Occipital lobe (tissue), 2 donors: ENCODE results near the gene PIGR. TPM values are rescaled to one million over a fixed set of nuclear protein-coding genes. Genes with fewer than 3 reads are reported as not detected.
A peak's percentile ranks its signal among the peaks of the same experiment; 100 is the strongest.
"Not testable (repeated sequence)": the region's sequence is repeated elsewhere in the genome, so short reads cannot be mapped to it uniquely, and the experiment has no call there.

Experiments
- DNase-seq: peaks from one replicate; lab custom pipeline; 2025; lab: John Stamatoyannopoulos, UW
- total RNA-seq: library from RNA; depleted of rRNA; stranded (reverse); fragments of >200 nt; gene quantifications from one replicate; pipeline ENCODE4 v1.2.3, GENCODE V29; 2014

PIGR gene
- total RNA-seq, 1 donor from 2014 or later = not detected

GRCh38 chr1:206935491-206936067 is 10.7 kb downstream of the PIGR start:
- DNase-seq = no peak

GRCh38 chr1:206933333-206933945 is 12.8 kb downstream of the PIGR start:
- DNase-seq = no peak

- no peak for DNase-seq
These were observed 14.1 kb downstream of the PIGR start for GRCh38 chr1:206932177-206932576.

DNA sequence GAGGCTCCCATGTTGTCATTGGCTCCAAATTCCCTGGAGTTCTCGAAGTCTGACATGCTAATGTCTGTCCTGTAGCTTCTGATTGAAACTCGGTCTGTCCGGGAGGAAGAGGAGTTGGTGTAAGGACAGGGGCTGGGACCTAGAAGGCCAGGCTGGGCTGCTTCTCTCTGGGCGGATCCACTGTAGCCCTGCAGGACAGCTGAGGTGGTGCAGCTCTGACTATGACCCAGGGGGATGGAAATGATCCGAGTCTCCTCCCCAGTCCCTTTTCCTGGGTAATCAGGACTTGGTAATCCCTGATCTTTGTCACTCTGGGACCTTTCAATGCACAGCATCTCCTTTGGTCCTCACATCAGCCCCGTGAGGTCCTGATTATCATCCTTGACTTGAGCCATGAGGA is 14.6 kb downstream of the PIGR start:
- DNase-seq = no peak

DNA sequence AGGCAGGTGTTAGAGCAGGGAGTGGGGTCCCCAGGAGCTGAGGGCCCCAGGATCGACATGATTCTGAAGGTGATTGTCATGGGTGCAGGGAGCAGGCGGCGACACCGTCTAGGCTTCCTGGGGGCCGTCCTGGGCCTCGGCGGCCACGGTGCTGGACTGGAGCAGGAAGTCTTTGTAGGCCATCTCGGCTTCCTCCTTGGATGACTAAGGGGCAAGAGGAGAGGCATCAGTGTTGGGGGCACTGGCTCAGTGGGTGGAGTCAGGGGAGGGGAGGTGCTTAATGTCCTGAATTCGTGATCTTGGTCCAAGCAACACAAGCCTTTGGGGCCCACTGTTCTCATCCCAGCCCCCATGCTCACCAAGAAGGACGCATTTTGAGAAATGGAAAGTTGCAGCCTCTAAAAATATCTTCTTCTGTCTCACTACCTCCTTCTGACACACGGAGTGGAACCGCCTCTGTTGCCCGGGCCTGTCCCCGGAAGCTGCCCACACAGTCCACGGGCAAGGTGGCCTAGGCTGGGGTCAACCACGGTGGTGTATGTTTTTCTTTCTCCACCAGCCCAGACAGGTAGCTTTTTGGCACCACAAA is 16.0 kb downstream of the PIGR start:
- no peak for DNase-seq

GRCh38 chr1:206929524-206929923 is 16.7 kb downstream of the PIGR start:
- no peak for DNase-seq

DNA sequence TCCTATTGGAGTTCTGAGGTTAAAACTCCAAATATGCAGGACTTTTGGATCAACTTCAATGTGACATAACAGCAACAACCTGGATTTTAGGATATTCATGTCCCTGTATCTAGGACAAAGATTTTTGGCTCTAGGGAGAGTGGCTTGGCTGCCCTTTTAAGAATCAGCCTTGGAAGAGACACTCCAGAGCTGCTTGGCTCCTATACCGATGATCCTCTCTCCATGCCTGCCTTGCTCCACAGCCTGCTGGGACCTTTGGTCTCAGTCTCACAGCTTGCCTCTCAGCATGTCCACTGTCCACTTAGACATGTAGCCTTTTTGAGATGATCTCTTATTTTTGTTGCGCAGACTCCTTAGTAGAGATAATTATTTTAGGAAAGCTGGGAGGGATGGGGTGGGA is 20.0 kb downstream of the PIGR start:
- DNase-seq = no peak

GRCh38 chr1:206925106-206925736 is 21.0 kb downstream of the PIGR start:
- no peak for DNase-seq

DNA sequence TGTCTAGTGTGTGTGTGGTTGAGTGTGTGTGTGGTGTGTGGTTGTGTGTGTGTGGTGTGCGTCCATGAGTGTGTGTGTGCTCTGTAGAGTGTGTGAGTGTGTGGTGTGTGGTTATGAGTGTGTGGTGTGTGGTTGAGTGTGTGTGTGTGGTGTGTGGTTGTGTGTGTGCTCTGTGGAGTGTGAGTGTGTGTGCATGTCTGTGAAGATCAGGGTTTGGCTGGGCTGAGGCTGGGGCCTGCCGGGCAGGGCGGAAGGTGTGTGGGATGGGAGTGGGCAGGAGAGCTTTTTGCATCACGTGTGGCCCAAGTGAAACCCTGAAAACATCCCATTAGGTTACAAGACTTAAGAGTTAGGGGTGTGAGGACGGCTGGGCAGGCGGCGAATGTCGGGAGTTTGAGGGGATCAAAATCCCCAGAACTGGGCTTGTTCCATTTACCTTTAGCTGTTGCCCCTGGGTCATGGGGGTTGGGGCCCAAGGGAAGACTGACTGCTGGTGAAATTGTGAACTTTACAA is 21.6 kb downstream of the PIGR start:
- no peak for DNase-seq

DNA sequence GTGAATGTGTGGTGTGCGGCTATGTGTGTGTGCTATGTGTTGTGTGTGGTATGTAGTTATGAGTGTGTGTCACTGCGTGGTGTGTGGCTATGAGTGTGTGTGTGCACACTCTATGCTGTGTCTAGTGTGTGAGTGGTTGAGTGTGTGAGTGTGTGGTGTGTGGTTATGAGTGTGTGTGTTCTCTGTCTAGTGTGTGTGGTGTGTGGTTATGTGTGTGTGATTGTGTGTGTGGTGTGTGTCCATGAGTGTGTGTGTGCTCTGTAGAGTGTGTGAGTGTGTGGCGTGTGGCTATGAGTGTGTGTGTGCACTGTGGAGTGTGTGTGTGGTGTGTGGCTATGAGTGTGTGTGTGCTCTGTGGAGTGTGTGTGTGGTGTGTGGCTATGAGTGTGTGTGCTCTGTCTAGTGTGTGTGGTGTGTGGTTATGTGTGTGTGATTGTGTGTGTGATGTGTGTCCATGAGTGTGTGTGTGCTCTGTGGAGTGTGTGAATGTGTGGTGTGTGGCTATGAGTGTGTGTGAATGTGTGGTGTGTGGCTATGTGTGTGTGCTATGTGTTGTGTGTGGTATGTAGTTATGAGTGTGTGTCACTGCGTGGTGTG is 22.2 kb downstream of the PIGR start:
- not testable (repeated sequence) for DNase-seq

- no peak for DNase-seq
These were observed 23.0 kb downstream of the PIGR start for GRCh38 chr1:206923009-206923960.

- no peak for DNase-seq
These were observed 23.7 kb downstream of the PIGR start for GRCh38 chr1:206922524-206922923.

GRCh38 chr1:206921772-206922265 is 24.4 kb downstream of the PIGR start, which contains the start of gene FCMR:
FCMR (minus strand) TSS chr1:206921941; CDS start chr1:206921854, 87 bp downstream.
- DNase-seq = no peak

GRCh38 chr1:206918076-206918475 is 28.2 kb downstream of the PIGR start:
- DNase-seq = no peak

GRCh38 chr1:206916000-206916709 is 30.1 kb downstream of the PIGR start:
- no peak for DNase-seq

- no peak for DNase-seq
These were observed 31.1 kb downstream of the PIGR start for GRCh38 chr1:206915030-206915735.

DNA sequence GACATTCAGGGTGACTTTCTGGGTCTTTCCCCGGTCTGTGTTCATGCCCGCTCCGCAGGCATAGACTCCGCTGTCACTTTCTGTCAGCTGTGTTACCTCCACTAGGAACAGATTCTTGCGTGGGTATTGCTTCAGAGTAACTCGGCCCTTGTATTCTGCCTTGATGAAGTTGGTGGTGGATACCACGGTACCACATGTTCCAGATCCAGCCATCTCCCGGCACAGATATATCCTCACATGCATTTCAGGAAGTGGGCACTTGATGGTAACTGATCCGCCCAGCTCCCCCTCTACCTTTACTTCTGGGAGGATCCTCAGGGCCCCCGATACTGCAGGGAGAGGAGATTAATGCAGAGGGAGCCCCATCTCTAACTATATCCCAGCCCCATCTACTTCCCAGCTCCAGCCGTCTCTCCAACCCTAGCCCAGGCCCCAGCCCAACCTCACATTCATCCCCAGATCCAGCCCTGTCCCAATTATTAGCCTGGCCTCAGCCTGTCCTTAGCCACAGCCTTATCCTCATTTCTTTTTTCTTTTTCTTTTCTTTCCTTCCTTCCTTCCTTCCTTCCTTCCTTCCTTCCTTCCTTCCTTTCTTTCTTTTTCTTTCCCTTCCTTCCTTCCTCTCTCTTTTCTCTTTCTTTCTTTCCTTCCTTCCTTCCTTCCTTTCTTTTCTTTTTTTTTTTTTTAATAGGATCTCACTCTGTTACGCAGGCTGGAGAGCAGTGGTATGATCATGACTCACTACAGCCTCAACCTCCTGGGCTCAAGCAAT is 32.3 kb downstream of the PIGR start:
- DNase-seq = no peak

DNA sequence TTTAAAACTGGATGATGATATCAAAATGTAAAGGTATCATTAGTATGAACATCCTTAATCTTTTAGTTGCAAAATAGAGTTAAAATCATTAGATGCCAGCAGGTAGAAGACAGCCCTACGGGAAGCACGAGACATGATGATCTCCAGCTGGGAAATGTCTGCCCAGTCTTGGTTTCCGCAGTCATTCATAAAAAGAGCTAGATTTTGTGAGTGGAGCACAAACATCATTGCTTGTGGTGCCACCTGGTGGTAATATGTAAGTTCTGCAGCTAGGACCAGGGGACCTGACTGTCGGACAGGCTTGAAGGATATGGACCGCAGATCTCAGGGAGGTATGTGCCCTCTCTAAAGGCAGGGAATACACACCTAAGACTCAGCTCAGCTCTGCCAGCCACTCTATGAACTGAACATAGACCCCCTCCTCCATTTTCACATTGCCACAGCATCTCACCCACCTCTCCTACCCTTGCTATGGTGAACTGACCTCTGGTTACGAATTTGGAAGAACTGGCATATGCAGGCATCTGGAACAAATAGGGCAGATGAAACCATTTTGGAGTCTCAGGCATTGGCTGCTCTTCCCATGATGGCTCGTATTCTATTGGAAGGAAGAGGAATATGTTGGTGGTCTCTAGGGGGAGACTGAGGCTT is 33.7 kb downstream of the PIGR start:
- DNase-seq = peak; percentile 41
